Gastrocnemius medialis (tissue), 4 donors: ENCODE data around the gene PRPF18.

ENCODE experiments used
- CTCF ChIP-seq, 5 experiments: fragments of 450-650 bp in 3 of 5; fragments of 200-600 bp in 2 of 5; sonication (generic) in 2 of 5; IDR thresholded peaks in 4 of 5; conservative IDR thresholded peaks in 1 of 5; 1 replicate in 4 of 5; 2 replicates in 1 of 5; pipeline ENCODE4 v1.5.1; 2016 to 2019; ENCODE audit warnings: antibody characterized with exemption in 5 of 5, mild to moderate bottlenecking in 3 of 5, moderate library complexity in 3 of 5
- POLR2A ChIP-seq, 2 donors: fragments of 450-650 bp; IDR thresholded peaks; one replicate each; pipeline ENCODE4 v1.6.1; 2017; ENCODE audit warnings: antibody characterized with exemption in 2 of 2, mild to moderate bottlenecking in 2 of 2, moderate library complexity in 2 of 2

GRCh38 chr10:13651969-13652720 is 65.4 kb downstream of the PRPF18 start:
- TF ChIP-seq CTCF (IDR thresholded peaks at IDR 0.05 in 4 of 5, conservative IDR thresholded peaks at IDR 0.05 in 1 of 5) (no peak), POLR2A (IDR thresholded peaks at IDR 0.05) (no peak)
